ENCODE results near the gene HERC4. TPM values are rescaled to one million over a fixed set of nuclear protein-coding genes. Genes with fewer than 3 reads are reported as not detected.
"Not testable (repeated sequence)": the region's sequence is repeated elsewhere in the genome, so short reads cannot be mapped to it uniquely, and the experiment has no call there.

Gene HERC4
- total RNA-seq, 1 donor from 2014 or later: 74.2 TPM

GRCh38 chr10:68032113-68032512 lies 43.0 kb downstream of the HERC4 start:
- no peak overlapping the region for H3K4me2 ChIP-seq
- no peaks in the 10 kb centered on the region for H3F3A ChIP-seq (ENCODE audit: low read depth)
- no peak overlapping the region for H3K27ac Mint-ChIP-seq
- H3K9me3 ChIP-seq (ENCODE audit: low read depth): no peaks in the 10 kb centered on the region
- H3K4me1 ChIP-seq: no peaks in the 10 kb centered on the region
- no peak for DNase-seq (ENCODE audit: low spot score)
- H3K9ac ChIP-seq: no peak overlapping the region
- no peak overlapping the region for H3K4me3 Mint-ChIP-seq
- peaks cover 25% of the 10 kb centered on the region for H3K36me3 Mint-ChIP-seq
- no peaks in the 10 kb centered on the region for H3K36me3 ChIP-seq
- TF ChIP-seq EZH2 (IDR thresholded peaks at IDR 0.05) (no peak), CTCF (IDR thresholded peaks at IDR 0.05) (no peak), EZH2phosphoT487 (IDR thresholded peaks at IDR 0.05) (no peak)
- H4K20me1 ChIP-seq (ENCODE audit: low read depth): no peaks in the 10 kb centered on the region
- no peaks in the 10 kb centered on the region for H3K9me3 Mint-ChIP-seq
- no peaks in the 10 kb centered on the region for H3K27me3 ChIP-seq
- H3K4me1 Mint-ChIP-seq: no peaks in the 10 kb centered on the region
- no peak overlapping the region for H3K27ac ChIP-seq
- no peak overlapping the region for H2AFZ ChIP-seq (replicated peaks)
- no peaks in the 10 kb centered on the region for H3K79me2 ChIP-seq (ENCODE audit: low read depth)
- H3K4me3 ChIP-seq: no peak overlapping the region
- no peaks in the 10 kb centered on the region for H3K27me3 Mint-ChIP-seq (ENCODE audit: insufficient read depth, low read depth)

- DNase-seq (ENCODE audit: low spot score): no peak
- peaks cover 10% of the 10 kb centered on the region for H3K36me3 ChIP-seq
Measured at GRCh38 chr10:68027429-68027828, 47.7 kb downstream of the HERC4 start.

GRCh38 chr10:68023292-68023691 lies 51.8 kb downstream of the HERC4 start:
- H3K36me3 Mint-ChIP-seq: peaks cover 40% of the 10 kb centered on the region
- no peak overlapping the region for H3K4me2 ChIP-seq
- H3K4me3 Mint-ChIP-seq: no peak overlapping the region
- H3K4me3 ChIP-seq: no peak overlapping the region
- H3K36me3 ChIP-seq: peaks cover 11% of the 10 kb centered on the region
- H2AFZ ChIP-seq (replicated peaks): no peak overlapping the region
- H3K4me1 ChIP-seq: no peaks in the 10 kb centered on the region
- no peaks in the 10 kb centered on the region for H3K27me3 ChIP-seq
- H4K20me1 ChIP-seq (ENCODE audit: low read depth): no peaks in the 10 kb centered on the region
- no peak overlapping the region for H3K27ac ChIP-seq
- DNase-seq (ENCODE audit: low spot score): no peak
- no peak for TF ChIP-seq CTCF (IDR thresholded peaks at IDR 0.05)
- TF ChIP-seq EZH2 (IDR thresholded peaks at IDR 0.05): no peak
- TF ChIP-seq EZH2phosphoT487 (IDR thresholded peaks at IDR 0.05): no peak
- H3K9me3 ChIP-seq (ENCODE audit: low read depth): no peaks in the 10 kb centered on the region
- H3K27ac Mint-ChIP-seq: no peak overlapping the region
- H3K4me1 Mint-ChIP-seq: no peaks in the 10 kb centered on the region
- H3K27me3 Mint-ChIP-seq (ENCODE audit: insufficient read depth, low read depth): no peaks in the 10 kb centered on the region
- peaks cover 17% of the 10 kb centered on the region for H3K9me3 Mint-ChIP-seq
- no peak overlapping the region for H3K9ac ChIP-seq
- no peaks in the 10 kb centered on the region for H3K79me2 ChIP-seq (ENCODE audit: low read depth)
- no peaks in the 10 kb centered on the region for H3F3A ChIP-seq (ENCODE audit: low read depth)

More at GRCh38 chr10:68027429-68027828, 47.7 kb downstream of the HERC4 start:
- no peak overlapping the region for H3K4me3 ChIP-seq
- H3K9me3 ChIP-seq (ENCODE audit: low read depth): no peaks in the 10 kb centered on the region
- Mint-ChIP-seq H3K36me3 (peaks cover 24% of the 10 kb centered on the region), H3K9me3 (no peaks in the 10 kb centered on the region), H3K27me3 (ENCODE audit: insufficient read depth, low read depth) (no peaks in the 10 kb centered on the region), H3K4me3 (no peak overlapping the region), H3K4me1 (no peaks in the 10 kb centered on the region), H3K27ac (no peak overlapping the region)
- no peaks in the 10 kb centered on the region for H4K20me1 ChIP-seq (ENCODE audit: low read depth)
- no peak overlapping the region for H3K27ac ChIP-seq
- no peak overlapping the region for H2AFZ ChIP-seq (replicated peaks)
- no peak for TF ChIP-seq EZH2phosphoT487 (IDR thresholded peaks at IDR 0.05)
- no peak for TF ChIP-seq EZH2 (IDR thresholded peaks at IDR 0.05)
- no peak for TF ChIP-seq CTCF (IDR thresholded peaks at IDR 0.05)
- no peak overlapping the region for H3K4me2 ChIP-seq
- H3K9ac ChIP-seq: no peak overlapping the region
- no peaks in the 10 kb centered on the region for H3K79me2 ChIP-seq (ENCODE audit: low read depth)
- H3K27me3 ChIP-seq: no peaks in the 10 kb centered on the region
- no peaks in the 10 kb centered on the region for H3K4me1 ChIP-seq
- H3F3A ChIP-seq (ENCODE audit: low read depth): no peaks in the 10 kb centered on the region

- not testable (repeated sequence) for H3K4me1 Mint-ChIP-seq; H3K27ac ChIP-seq; H3K27ac Mint-ChIP-seq; H3K4me2 ChIP-seq; H3K4me3 ChIP-seq; H3K9ac ChIP-seq; H3K79me2 ChIP-seq (ENCODE audit: low read depth); H3K9me3 ChIP-seq (ENCODE audit: low read depth); DNase-seq (ENCODE audit: low spot score); H3K27me3 ChIP-seq; H4K20me1 ChIP-seq (ENCODE audit: low read depth); H3K27me3 Mint-ChIP-seq (ENCODE audit: insufficient read depth, low read depth); H3F3A ChIP-seq (ENCODE audit: low read depth); H3K4me3 Mint-ChIP-seq; H3K4me1 ChIP-seq; H2AFZ ChIP-seq (replicated peaks)
- Mint-ChIP-seq H3K36me3 (peaks cover 36% of the 10 kb centered on the region), H3K9me3 (peaks cover 17% of the 10 kb centered on the region)
- peaks cover 16% of the 10 kb centered on the region for H3K36me3 ChIP-seq
Measured at GRCh38 chr10:68022324-68022723, 52.8 kb downstream of the HERC4 start.

- not testable (repeated sequence) for H3K4me3 Mint-ChIP-seq; H3K79me2 ChIP-seq (ENCODE audit: low read depth); H4K20me1 ChIP-seq (ENCODE audit: low read depth); H3K9ac ChIP-seq; H3K4me3 ChIP-seq; H2AFZ ChIP-seq (replicated peaks); H3K27ac ChIP-seq; H3K4me1 ChIP-seq; H3K9me3 ChIP-seq (ENCODE audit: low read depth); H3K27me3 ChIP-seq; H3K4me1 Mint-ChIP-seq; H3K27me3 Mint-ChIP-seq (ENCODE audit: insufficient read depth, low read depth); H3K4me2 ChIP-seq; H3F3A ChIP-seq (ENCODE audit: low read depth); H3K36me3 ChIP-seq; H3K27ac Mint-ChIP-seq; DNase-seq (ENCODE audit: low spot score)
- peaks cover 26% of the 10 kb centered on the region for H3K36me3 Mint-ChIP-seq
- H3K9me3 Mint-ChIP-seq: peaks cover 11% of the 10 kb centered on the region
Measured at GRCh38 chr10:68016519-68016918, 58.6 kb downstream of the HERC4 start.

All from neural progenitor cell (in vitro differentiated cells).